Right renal cortex interstitium (tissue), 3 donors: ENCODE results near the gene AUTS2. TPM values are rescaled to one million over a fixed set of nuclear protein-coding genes. Genes with fewer than 3 reads are reported as not detected.
A peak's percentile ranks its signal among the peaks of the same experiment; 100 is the strongest.

Experiments used
- DNase-seq, 3 donors: peaks; one replicate each; pipeline ENCODE4 v3.0.0-alpha.2; 2013; ENCODE audit warnings: low read depth in 3 of 3, low spot score in 2 of 3
- polyA plus RNA-seq, 3 donors: library from polyadenylated mRNA; unstranded; fragments of 120-200 nt; gene quantifications; one replicate each; pipeline ENCODE4 v1.2.1, GENCODE V29; 2013; ENCODE audit not compliant: insufficient read length in 3 of 3

AUTS2 gene
- polyA plus RNA-seq, 3 donors, result 51.6 to 66.2 (median 55.2) TPM

DNA sequence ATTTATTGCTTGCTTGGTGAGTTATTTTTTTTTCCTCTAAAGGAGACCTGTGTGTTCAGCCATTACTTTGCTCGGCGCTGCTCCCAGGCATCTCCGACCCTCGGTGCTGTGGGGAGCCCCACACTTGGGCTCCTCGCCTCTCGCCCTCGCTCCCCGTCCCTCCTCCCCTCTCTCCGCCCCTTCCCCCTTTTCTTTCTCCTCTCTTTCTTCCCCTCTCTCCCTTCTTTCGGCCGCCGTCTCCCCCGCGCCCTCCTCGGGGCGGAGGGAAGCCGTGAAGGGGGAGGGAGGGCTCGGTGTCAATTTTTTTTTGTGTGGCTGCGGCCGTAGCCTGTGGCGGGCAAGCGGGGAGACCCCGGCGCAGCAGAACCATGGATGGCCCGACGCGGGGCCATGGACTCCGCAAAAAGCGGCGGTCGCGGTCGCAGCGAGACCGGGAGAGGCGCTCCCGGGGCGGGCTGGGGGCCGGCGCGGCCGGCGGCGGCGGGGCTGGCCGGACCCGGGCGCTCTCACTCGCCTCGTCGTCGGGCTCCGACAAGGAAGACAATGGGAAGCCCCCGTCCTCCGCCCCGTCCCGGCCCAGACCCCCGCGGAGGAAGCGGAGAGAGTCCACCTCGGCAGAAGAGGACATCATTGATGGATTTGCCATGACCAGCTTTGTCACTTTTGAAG lies 1.1 kb downstream of the AUTS2 start:
- peak in 1 of 3 donors; percentile 45 for DNase-seq

DNA sequence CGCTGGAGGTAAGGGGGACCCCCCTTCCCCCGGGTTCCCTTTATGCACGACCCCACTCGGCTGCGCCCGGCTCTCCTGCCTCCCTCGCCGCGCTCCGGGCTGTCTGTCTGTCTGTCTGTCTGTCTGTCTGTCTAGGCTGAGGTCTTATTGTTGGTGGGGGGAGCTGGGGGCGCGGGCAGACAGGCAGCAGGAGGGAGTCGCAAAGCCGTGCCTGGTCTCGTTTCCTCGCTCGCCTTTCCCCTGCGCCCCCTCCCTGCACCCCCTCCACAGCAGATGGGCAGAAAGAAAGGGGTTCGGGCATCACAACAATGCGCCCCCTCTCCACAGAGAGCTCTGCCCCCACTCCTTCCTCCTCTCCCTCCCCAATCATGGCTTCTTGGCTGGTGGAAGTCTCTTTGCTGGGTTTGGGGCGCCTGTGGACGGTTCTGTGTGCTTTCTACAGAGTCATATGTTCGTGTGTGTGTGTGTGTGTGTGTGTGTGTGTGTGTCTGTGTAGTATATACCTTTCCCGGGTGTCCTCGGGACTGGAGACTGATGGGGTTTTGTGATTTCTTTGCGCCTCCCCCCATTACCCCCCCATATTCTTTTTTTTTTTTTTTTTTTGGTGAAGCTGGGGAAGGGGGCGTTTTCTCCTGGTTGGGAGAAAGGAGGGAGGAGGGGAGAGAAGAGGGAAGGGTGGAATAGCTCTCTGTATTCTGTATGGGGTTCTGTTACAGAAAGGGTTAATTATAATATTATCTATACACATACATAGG lies 1.9 kb downstream of the AUTS2 start:
- DNase-seq, result no peak

DNA sequence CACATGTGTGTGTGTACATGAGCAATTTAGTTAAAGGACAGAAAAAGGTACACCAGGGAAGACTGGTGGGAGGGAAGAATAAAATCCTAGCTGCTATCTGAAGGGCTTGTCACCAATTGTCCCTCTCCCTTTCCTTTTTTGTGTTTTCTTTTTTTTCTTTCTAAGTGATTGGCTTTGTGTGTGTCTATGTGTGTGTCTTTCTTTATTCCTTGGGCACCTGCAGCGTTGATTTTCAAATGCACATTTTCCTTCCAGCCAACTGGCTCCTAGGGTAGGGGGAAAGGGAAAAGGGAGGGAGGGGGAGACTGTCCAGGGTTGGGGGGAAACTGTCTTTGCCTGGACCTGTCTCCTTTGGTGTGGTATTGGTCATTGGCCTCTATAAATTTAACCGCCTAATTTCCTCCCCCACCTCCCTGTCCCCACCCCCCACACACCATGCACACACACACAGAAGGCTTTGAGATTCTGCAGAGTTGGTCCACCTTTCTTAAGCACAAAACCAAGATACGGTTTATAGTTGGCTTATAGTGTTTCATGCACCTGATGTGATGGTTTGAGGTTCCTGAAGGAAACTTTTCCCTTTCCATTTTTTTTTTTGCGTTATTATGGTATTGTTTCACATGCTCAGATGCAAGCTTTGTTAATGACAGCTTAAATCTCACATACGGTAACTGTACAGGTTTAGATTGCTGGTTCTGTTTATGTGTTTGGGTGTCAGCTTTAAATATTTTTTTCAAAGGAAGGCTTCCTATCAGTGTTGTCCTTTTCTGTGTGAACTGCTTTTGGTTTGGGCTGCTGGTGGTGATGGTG lies 2.6 kb downstream of the AUTS2 start:
- no peak for DNase-seq

DNA sequence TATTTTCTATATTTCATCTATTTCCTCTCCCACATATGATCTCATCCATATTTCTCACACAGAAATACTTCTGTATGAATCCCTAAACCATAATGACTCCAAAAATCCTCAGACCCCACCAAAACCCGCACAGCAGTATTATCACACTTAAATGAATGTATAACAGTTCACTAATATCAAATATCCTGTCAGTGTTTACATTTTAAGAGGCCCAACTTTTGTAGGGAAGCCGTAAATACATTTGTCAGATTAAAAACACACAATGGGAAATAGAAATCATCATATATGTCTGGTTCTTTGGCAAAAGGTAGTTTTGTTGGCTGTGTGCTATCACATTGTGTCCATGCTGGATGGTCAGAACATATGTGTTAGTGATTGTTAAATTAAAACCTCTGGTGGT lies 4.2 kb downstream of the AUTS2 start:
- DNase-seq, result no peak

DNA sequence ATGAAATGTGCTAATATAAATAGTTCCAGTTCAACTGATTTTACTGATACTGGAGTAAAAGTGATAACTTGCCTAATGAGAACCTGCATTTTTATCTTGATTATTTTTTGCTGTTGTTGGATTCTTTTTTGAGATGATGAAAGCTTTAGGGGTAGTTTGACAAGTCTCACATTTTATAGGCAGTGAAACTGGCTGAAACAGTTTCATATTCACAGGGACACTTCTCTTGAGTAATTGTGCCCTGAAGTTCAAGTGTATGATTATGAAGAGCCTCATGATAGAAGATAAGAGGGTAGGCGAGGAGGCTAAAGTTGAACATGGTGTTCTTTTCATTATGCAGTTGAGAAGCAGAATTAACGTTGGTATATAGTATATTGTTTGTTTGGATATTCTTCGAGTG lies 5.1 kb downstream of the AUTS2 start:
- DNase-seq, result no peak

DNA sequence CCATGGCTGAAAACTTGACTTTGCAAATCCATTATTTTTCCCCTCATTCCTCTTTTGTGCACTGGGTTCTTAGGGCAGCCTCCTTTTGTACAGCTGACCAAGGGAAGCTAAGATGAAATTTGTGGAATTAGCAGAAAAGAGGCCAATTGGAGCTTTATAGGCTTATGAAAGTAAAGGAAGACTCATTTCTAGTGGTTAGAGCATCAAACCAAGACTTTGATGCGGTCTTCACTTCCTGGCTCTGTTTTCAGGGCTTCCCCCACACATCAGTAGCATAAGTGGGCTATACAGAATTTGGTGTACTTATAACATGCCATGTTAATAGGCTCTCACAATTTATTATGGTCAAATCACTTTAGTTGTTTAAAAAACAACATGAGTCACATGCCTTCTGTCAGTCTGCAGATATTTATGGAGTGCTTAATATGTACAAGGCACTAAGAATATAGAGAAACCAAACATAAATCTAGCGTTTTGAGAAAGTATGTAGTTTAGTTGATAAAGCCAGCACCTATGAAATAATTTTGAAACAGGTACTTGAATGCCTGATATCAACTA lies 5.7 kb downstream of the AUTS2 start:
- no peak for DNase-seq

DNA sequence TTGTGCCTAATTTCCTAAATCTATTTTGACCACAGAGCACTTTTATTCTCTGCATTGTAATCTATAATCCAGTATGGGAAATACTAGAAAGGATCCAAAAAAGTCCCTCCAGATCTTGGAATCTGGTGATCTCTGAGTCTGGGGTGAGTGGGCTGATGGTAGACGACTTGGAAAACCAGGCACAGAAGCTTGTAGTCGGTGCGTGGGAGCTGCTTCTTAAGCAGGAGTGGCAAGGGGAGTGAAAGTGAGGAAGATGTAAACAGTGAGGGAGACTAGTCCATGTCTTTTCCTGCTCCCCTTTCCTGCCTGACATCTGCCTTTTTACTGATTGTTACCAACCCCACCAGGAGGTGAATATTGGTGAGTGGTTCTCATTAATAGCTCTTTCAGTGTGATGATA lies 6.8 kb downstream of the AUTS2 start:
- no peak for DNase-seq

DNA sequence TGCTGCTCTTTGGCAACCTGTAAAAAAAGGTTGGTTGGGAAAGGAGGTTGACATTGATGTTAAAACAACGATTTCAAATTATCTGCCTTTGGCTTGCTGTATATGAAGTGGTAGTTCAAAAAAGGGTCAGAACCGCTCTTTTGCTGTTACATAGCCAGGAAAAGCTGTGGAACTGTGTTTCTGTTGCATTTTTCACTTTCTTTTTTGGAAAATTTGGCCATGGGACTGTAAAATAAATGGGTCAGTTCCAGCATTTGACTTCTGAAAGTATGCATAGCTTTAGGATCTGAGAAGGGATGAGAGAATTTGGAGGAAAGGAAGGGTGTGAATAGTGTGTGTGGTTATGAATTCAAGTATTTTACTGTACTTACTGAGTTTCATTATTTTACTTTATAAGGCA lies 7.3 kb downstream of the AUTS2 start:
- DNase-seq, result no peak

DNA sequence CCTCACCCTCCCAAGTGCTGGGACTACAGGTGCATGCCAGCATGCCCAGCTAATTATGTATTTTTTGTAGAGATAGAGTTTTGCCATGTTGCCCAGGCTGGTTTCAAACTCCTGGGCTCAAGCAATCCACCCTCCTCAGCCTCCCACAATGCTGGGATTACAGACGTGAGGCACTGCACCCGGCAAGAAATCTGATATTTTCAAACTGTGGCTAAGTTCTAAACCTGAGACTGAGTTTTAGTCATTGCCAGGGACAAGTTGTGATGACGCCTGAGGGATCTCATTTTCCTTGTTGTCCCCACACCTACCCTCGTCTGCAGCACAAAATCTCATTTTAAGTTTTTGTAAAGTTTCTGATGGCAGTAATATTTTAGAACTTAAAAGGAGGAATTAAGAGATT lies 9.8 kb downstream of the AUTS2 start:
- DNase-seq, result no peak

DNA sequence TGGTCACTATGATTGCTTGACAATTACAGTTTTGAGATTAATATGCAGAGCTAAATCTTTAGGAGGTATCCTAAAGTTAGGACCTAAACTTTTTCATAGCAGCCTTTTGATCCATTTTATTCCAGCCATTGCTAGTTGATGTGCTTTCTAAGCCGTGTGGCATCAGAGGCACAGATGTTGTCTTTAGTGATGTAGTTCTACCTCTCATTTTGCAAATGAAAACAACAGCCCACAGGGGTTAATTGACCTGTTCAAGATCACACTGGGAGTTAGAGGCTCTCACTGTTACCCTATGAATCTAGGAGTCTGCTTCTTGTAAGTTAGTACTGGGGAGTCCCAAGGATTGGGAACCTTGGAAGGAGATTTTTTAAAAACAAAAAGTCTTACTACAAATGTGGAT lies 10.6 kb downstream of the AUTS2 start:
- DNase-seq, result no peak

DNA sequence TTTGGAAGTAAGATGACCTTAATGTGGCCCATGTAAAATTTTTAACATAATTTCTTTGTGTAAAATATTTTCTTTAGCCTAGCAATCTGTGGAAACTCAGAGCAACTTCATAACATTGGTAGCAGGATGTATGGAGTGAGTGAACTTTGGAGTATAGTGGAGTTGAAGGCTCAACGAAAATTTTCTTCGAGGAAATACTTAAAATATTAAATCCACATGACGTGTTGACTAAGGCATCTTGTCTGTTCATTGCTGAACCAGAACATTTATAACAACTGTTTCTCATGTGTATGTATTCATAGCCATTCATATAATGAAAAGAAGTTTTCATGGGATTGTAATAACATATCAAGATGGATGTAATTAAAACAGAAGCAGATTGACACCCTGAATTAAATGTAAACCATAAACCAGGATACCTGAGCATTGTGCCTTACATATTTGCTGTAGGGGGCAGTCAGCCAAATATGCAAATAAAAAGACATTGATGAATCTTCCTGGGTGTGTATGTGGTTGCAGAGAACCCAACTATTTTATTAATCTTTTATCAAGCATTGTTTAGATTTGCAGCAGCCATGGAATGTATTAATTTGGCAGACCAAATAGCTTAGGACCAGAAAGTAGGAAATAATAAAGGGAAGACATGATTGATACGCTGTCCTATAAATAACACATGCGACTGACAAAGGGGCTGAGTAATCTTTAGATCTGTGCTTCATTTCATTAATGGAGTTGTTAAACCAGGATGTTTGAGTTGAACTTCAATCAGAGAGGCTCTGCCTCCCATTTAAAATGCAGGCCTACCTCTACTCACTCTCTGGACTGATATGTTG lies 11.5 kb downstream of the AUTS2 start:
- DNase-seq, result no peak

DNA sequence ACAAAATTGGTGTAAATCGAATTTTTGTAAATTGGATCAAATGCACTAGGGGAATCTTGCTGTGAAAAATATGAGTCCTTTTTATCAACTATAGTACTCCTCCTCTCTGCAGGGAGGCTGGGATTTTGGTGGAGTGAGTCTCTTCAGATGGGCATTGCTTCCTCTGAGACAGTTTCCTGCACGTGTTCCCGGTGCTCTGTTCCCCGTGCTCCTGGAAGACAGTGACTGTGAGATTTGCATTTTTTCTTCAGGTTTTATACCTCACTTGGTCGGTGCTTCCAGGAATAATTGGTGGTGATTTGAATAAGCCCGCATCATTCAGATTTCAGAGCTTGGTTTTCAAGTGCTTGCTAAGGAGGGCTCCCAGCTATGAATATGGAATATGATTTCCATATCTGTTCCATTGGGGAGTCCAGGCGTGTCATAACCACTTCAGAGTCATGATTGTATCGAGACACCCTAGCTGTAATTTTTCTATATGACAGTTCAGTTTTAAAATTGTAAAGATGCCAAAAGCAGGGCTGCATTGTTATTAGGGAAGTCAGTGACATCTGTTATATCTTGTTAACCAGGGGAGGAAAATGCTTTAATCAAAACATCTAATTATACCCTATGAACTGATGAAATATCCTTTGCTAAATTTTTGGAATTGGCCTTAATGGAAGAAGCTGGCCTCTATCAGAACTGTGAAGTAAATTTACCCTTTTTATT lies 12.3 kb downstream of the AUTS2 start:
- DNase-seq, result no peak

DNA sequence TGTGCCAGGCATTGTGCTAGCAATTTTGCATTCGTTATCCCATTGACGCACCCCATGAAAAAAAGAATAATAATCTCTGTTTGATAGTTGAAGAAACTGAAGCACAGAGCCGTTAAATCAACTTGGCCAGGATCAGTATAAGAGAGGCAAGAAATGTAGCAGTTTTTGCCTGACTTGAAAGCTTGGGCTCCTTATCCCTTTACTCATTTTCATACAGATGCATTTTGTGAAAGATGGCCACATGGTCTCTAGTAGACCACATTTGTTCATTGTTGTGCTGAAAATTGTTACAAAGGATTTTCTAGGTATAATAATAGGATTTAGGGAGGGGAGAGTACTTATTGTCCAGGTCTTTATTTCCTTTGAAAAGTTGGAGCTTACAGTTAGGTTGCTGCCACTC lies 14.7 kb downstream of the AUTS2 start:
- DNase-seq, result no peak

DNA sequence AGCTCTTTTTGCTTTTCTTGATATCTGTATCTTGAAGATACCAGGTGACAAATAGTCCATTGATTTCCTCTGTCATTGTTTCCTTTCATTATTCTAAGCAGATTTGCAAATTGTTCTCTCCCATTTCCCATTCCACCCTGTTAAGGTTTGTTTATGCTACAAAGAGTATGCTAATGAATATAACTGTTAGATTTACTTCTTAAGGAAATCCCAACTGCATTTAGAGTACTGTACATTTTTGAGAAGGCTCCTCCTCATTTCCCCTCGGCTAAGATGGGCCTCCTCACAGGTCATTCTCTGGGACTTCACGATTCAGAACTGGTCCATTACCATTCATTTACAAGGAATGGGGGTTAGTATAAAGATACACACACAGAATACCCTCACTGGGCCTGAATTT lies 15.6 kb downstream of the AUTS2 start:
- DNase-seq, result no peak

DNA sequence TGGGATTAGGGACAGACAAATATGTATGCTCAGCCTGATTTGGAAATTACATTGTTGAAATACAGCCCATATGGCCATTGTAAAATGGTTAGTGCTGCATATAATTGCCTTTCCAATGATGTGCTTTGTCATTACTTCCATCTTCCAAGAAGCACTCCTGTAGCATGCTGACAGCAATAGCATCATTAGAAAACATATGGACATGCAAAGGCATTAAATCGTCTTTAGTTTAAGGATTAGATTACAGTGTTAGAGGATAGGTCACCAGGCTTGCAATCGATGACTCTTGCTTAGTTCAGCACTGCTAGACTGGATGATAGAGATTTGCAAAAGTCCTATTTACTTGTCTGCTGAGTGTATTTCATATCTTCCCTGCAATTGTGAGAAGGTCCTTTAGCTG lies 17.4 kb downstream of the AUTS2 start:
- DNase-seq, result no peak

DNA sequence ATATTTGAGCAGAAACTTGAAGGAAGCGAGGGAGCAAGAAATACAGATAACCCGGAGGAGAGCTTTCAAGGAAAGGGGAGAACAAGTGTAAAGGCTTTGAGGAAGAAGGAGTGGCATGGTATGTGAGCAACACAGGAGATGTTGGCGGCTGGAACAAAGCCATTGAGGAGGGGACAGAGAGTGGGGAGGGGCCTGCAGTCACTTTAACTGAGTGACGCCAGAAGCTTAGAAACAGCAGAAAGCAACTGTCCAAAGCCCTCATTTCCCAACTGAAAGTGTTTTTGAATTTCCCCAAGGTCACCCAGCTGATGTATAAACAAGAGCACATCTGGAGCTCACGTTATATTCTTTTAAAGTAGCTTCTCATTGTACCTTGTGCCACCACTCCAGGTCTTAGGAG lies 19.1 kb downstream of the AUTS2 start:
- no peak for DNase-seq

DNA sequence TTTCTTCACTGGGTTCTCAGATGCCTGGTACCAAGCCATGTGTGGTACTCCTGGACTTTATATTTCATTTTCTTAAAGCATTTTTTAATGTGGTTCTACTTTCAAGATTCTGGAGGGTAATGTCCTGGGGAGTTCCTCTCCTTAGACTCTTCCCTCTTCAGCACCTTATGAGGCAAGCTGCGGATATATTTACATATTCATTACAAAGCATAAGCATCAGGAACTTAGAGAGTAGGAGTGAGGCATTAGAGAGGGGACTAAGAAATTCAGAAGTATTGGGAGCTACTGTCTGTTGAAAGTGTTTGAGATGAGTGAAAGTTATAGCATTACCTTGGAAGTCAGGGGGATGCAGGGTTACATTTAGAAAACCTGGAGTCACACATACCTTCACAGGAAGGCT lies 20.8 kb downstream of the AUTS2 start:
- no peak for DNase-seq

DNA sequence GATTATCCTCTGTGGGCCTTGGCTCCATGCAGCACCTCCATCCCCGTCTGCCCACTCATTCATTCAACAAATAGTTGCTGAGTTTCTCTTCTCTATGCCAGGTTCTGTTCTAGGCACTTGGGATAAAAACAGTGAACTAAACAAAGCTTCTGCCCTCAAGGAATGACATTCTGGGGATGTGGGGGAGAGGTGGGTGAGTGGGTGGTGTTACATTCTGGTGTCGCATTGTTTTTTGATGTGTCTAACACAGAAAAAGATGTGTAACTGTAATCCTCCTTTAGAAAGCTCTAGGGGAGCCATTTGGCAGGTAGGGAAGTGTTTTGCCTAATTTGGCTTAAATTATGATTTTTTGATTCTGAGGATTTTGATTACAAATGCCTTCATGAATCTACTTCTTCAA lies 21.4 kb downstream of the AUTS2 start:
- DNase-seq, result no peak

DNA sequence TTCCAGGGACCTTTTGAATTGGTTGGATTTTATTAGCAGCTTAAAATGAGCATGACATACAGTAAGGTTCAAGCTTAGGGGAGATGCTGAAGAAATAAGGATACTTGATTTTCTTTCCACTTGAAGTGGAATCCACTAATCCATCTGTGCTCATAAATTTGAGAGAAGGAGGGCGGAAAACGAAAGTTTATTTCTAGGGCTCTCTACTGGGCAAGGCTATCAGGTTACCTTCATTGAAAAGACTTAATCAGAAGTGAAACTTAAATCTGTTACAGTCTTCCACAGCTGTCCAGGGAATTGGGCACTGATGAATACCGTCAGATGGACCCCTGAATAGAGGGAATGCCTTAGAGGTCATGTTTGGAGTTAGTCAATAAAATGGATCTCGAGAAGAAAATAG lies 21.8 kb downstream of the AUTS2 start:
- DNase-seq, result peak in 1 of 3 donors; percentile 50

DNA sequence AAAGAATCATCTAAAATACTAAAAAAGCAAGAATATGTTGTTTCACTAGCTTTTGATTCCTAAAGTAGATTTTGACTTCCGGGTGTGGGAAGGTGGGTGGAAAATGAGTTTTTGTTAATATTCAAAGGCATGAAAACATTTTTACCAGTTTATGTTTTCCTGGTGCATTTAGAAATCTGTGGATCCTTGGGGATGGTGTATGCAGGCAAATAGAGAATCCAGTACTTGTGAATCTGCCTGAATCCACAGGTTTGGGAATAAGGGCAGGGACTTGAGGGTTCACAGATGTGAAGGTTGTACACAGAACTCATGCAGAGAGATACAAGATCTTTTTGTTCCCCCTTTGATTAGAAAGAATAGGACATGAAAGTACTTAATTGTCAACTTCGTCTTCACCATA lies 22.4 kb downstream of the AUTS2 start:
- DNase-seq, result no peak
